PC-3 (cell line): Measurements from ENCODE around the gene LTBP1.

Experiments used
- EZH2 ChIP-seq: fragments of 300-600 bp; sonication (generic); IDR thresholded peaks from one replicate; pipeline ENCODE4 v1.6.1; 2017; ENCODE audit warnings: antibody characterized with exemption, mild to moderate bottlenecking, low read length; ENCODE audit not compliant: unreplicated experiment
- EZH2phosphoT487 ChIP-seq: fragments of 300-600 bp; sonication (generic); IDR thresholded peaks from 2 replicates; pipeline ENCODE4 v1.6.1; 2018; ENCODE audit warnings: mild to moderate bottlenecking, antibody characterized with exemption, low read length, borderline replicate concordance
- TF ChIP-seq, protein P1 (sequence below): fragments of 300-600 bp; sonication (generic); conservative IDR thresholded peaks from 2 replicates; pipeline ENCODE4 v1.5.1; 2017; ENCODE audit warnings: antibody characterized with exemption, low read depth, mild to moderate bottlenecking, low read length

GRCh38 chr2:33371304-33372090 is 424.7 kb downstream of the LTBP1 start:
- TF ChIP-seq, protein P1, sequence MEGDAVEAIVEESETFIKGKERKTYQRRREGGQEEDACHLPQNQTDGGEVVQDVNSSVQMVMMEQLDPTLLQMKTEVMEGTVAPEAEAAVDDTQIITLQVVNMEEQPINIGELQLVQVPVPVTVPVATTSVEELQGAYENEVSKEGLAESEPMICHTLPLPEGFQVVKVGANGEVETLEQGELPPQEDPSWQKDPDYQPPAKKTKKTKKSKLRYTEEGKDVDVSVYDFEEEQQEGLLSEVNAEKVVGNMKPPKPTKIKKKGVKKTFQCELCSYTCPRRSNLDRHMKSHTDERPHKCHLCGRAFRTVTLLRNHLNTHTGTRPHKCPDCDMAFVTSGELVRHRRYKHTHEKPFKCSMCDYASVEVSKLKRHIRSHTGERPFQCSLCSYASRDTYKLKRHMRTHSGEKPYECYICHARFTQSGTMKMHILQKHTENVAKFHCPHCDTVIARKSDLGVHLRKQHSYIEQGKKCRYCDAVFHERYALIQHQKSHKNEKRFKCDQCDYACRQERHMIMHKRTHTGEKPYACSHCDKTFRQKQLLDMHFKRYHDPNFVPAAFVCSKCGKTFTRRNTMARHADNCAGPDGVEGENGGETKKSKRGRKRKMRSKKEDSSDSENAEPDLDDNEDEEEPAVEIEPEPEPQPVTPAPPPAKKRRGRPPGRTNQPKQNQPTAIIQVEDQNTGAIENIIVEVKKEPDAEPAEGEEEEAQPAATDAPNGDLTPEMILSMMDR: no peak
- TF ChIP-seq EZH2phosphoT487 (no peak), EZH2 (no peak)
